ENCODE measurements around the gene DNAAF1.
"Not testable (repeated sequence)": the region's sequence is repeated elsewhere in the genome, so short reads cannot be mapped to it uniquely, and the experiment has no call there.

DNAAF1 gene

GRCh38 chr16:84212154-84212553 is 67.0 kb downstream of the DNAAF1 start:
- DNase-seq (ENCODE audit: low spot score) = no peak

GRCh38 chr16:84212631-84213030 is 67.5 kb downstream of the DNAAF1 start:
- no peak for DNase-seq (ENCODE audit: low spot score)

GRCh38 chr16:84214451-84215066 is 69.5 kb downstream of the DNAAF1 start:
- DNase-seq (ENCODE audit: low spot score) = no peak

GRCh38 chr16:84215531-84215930 is 70.4 kb downstream of the DNAAF1 start:
- no peak for DNase-seq (ENCODE audit: low spot score)

- not testable (repeated sequence) for DNase-seq (ENCODE audit: low spot score)
These were observed 71.0 kb downstream of the DNAAF1 start for GRCh38 chr16:84216144-84216543.

- no peak for DNase-seq (ENCODE audit: low spot score)
These were observed 73.2 kb downstream of the DNAAF1 start for GRCh38 chr16:84218176-84218823.

GRCh38 chr16:84218956-84219355 is 73.8 kb downstream of the DNAAF1 start:
- no peak for DNase-seq (ENCODE audit: low spot score)

GRCh38 chr16:84220851-84221250 is 75.7 kb downstream of the DNAAF1 start:
- peak; percentile 64 for DNase-seq (ENCODE audit: low spot score)

GRCh38 chr16:84223456-84223855 is 78.3 kb downstream of the DNAAF1 start:
- DNase-seq (ENCODE audit: low spot score) = peak; percentile 63

GRCh38 chr16:84224554-84224953 is 79.4 kb downstream of the DNAAF1 start:
- no peak for DNase-seq (ENCODE audit: low spot score)

GRCh38 chr16:84225126-84225525 is 80.0 kb downstream of the DNAAF1 start:
- no peak for DNase-seq (ENCODE audit: low spot score)

GRCh38 chr16:84225571-84225970 is 80.5 kb downstream of the DNAAF1 start:
- no peak for DNase-seq (ENCODE audit: low spot score)

GRCh38 chr16:84226026-84226425 is 80.9 kb downstream of the DNAAF1 start:
- no peak for DNase-seq (ENCODE audit: low spot score)
